Stomach (tissue), 9 donors: ENCODE measurements around the gene SLC6A12. TPM values are rescaled to one million over a fixed set of nuclear protein-coding genes. Genes with fewer than 3 reads are reported as not detected.

Experiments
- DNase-seq, 2 donors: peaks; one replicate each; pipeline versions ENCODE4 v3.0.0 to v3.0.0-alpha.2; 2013 to 2019
- H3K27ac ChIP-seq, 5 donors: fragments of 200-600 bp in 4 of 5; sonication (generic) in 4 of 5; one replicate each; pipeline ENCODE4 v1.5.1; 2013 to 2019; ENCODE audit warnings: mild to moderate bottlenecking in 1 of 5, moderate library complexity in 1 of 5
- H3K27me3 ChIP-seq, 3 donors: fragments of 200-600 bp; sonication (generic); one replicate each; pipeline ENCODE4 v1.5.1; 2017 to 2019; ENCODE audit warnings: mixed run types in 1 of 3
- H3K36me3 ChIP-seq, 4 donors: fragments of 200-600 bp; sonication (generic); 1 replicate in 3 of 4; 2 replicates in 1 of 4; pipeline ENCODE4 v1.5.1; 2016 to 2019
- H3K4me1 ChIP-seq, 4 donors: fragments of 200-600 bp; sonication (generic); one replicate each; pipeline ENCODE4 v1.5.1; 2016 to 2019
- H3K4me3 ChIP-seq, 4 donors: fragments of 200-600 bp; sonication (generic) in 3 of 4; one replicate each; pipeline ENCODE4 v1.5.1; 2016 to 2019; ENCODE audit warnings: mild to moderate bottlenecking in 1 of 4
- H3K9me3 ChIP-seq, 4 donors: fragments of 200-600 bp; sonication (generic); one replicate each; pipeline ENCODE4 v1.5.1; 2016 to 2019
- CTCF ChIP-seq, 7 experiments: fragments of 450-650 bp in 4 of 7; fragments of 200-600 bp in 3 of 7; sonication (generic) in 3 of 7; IDR thresholded peaks; one replicate each; pipeline ENCODE4 v1.5.1; 2016 to 2019; ENCODE audit warnings: antibody characterized with exemption in 7 of 7, control low read depth in 2 of 7, mild to moderate bottlenecking in 1 of 7
- EP300 ChIP-seq: sonication (generic); formaldehyde crosslinking; IDR thresholded peaks from one replicate; pipeline ENCODE4 v1.6.1; 2017; ENCODE audit warnings: antibody characterized with exemption
- POLR2A ChIP-seq, 4 donors: fragments of 450-650 bp; IDR thresholded peaks; one replicate each; pipeline ENCODE4 v1.6.1; 2016; ENCODE audit warnings: antibody characterized with exemption in 4 of 4, control low read depth in 2 of 4, mild to moderate bottlenecking in 1 of 4, moderate library complexity in 1 of 4
- POLR2AphosphoS5 ChIP-seq, 3 donors: sonication (generic); formaldehyde crosslinking; IDR thresholded peaks; one replicate each; pipeline ENCODE4 v1.6.1; 2016; ENCODE audit warnings: antibody characterized with exemption in 3 of 3
- WGBS, 5 donors: extraction: QIAGEN DNeasy Blood & Tissue Kit in 3 of 5; methylation state at CpG; one replicate each; pipeline versions ENCODE4 v1.1.5 to v1.1.7; 2013 to 2018; 5-methylcytosine and 5-hydroxymethylcytosine counted together
- intact Hi-C: fragments of 100-400 bp; cut with DNase I; formaldehyde crosslinking; loops from one replicate; pipeline ENCODE4 v1.15.1; 2023; ENCODE audit warnings: low total_unique reads
- polyA plus RNA-seq, 3 donors: library from polyadenylated mRNA; stranded (reverse); fragments of 200-250 nt; gene quantifications; one replicate each; pipeline ENCODE4 v1.2.3, GENCODE V29; 2013
- total RNA-seq, 5 donors: library from RNA; depleted of rRNA; stranded (reverse); fragments of >200 nt; gene quantifications; one replicate each; pipeline versions ENCODE4 v1.1.0 to v1.2.3, GENCODE V29; 2014 to 2016
- donor health status: healthy with polysubstance abuse.
- donor health status: Bipolar disorder and iron deficiency.
- donor health status: healthy.

Gene SLC6A12
- total and polyA plus RNA-seq, 8 donors = 0.05 to 1.7 (median 0.19) TPM; not detected in 5

- H3K9me3 ChIP-seq = no peaks in the 10 kb centered on the region
- no peak for DNase-seq
- peaks cover 0 to 78% (median 14%) of the 10 kb centered on the region in 3 donors for H3K27me3 ChIP-seq
- H3K4me3 ChIP-seq = no peak overlapping the region
- H3K4me1 ChIP-seq = no peaks in the 10 kb centered on the region
- intact Hi-C loops = no loop called here
- H3K36me3 ChIP-seq = no peaks in the 10 kb centered on the region
- TF ChIP-seq POLR2AphosphoS5 (IDR thresholded peaks at IDR 0.05) (no peak), EP300 (no peak), CTCF (IDR thresholded peaks at IDR 0.05) (no peak), POLR2A (IDR thresholded peaks at IDR 0.05) (no peak)
- 57 to 73% (median 65%) methylated on average over 14 of the region's 14 CpGs for WGBS, 5 donors
- H3K27ac ChIP-seq = no peak overlapping the region
These were observed 43.8 kb upstream of the SLC6A12 start for GRCh38 chr12:257521-258321.

- peaks cover 0 to 71% (median 10%) of the 10 kb centered on the region in 3 donors for H3K27me3 ChIP-seq
- intact Hi-C loops = no loop called here
- H3K27ac ChIP-seq = no peak overlapping the region
- no peaks in the 10 kb centered on the region for H3K9me3 ChIP-seq
- no peak for DNase-seq
- WGBS, 5 donors = 69 to 81% (median 79%) methylated on average over 3 of the region's 3 CpGs
- H3K36me3 ChIP-seq = no peaks in the 10 kb centered on the region
- H3K4me3 ChIP-seq = no peak overlapping the region
- TF ChIP-seq POLR2A (IDR thresholded peaks at IDR 0.05) = no peak
- no peak for TF ChIP-seq POLR2AphosphoS5 (IDR thresholded peaks at IDR 0.05)
- TF ChIP-seq CTCF (IDR thresholded peaks at IDR 0.05) = no peak
- TF ChIP-seq EP300 = no peak
- H3K4me1 ChIP-seq = no peaks in the 10 kb centered on the region
These were observed 43.0 kb upstream of the SLC6A12 start for GRCh38 chr12:256958-257357.

GRCh38 chr12:256225-256624 lies 42.3 kb upstream of the SLC6A12 start:
- WGBS, 5 donors = 88 to 93% (median 90%) methylated on average over 6 of the region's 6 CpGs
- no peak for TF ChIP-seq POLR2A (IDR thresholded peaks at IDR 0.05)
- TF ChIP-seq POLR2AphosphoS5 (IDR thresholded peaks at IDR 0.05) = no peak
- TF ChIP-seq CTCF (IDR thresholded peaks at IDR 0.05) = no peak
- TF ChIP-seq EP300 = no peak

GRCh38 chr12:254912-255311 lies 41.0 kb upstream of the SLC6A12 start:
- H3K4me1 ChIP-seq = no peaks in the 10 kb centered on the region
- TF ChIP-seq POLR2A (IDR thresholded peaks at IDR 0.05) (no peak), POLR2AphosphoS5 (IDR thresholded peaks at IDR 0.05) (no peak), EP300 (no peak), CTCF (IDR thresholded peaks at IDR 0.05) (no peak)
- no peak overlapping the region for H3K4me3 ChIP-seq
- no peak for DNase-seq
- intact Hi-C loops = no loop called here
- H3K36me3 ChIP-seq = no peaks in the 10 kb centered on the region
- no peaks in the 10 kb centered on the region for H3K9me3 ChIP-seq
- WGBS, 5 donors = 83 to 92% (median 86%) methylated on average over 9 of the region's 9 CpGs
- no peak overlapping the region for H3K27ac ChIP-seq
- H3K27me3 ChIP-seq = peaks cover 0 to 57% (median 6%) of the 10 kb centered on the region in 3 donors

More at GRCh38 chr12:256225-256624, 42.3 kb upstream of the SLC6A12 start:
- intact Hi-C loops = no loop called here
- H3K4me1 ChIP-seq = no peaks in the 10 kb centered on the region
- DNase-seq = no peak
- peaks cover 0 to 63% (median 10%) of the 10 kb centered on the region in 3 donors for H3K27me3 ChIP-seq
- no peak overlapping the region for H3K27ac ChIP-seq
- H3K36me3 ChIP-seq = no peaks in the 10 kb centered on the region
- H3K4me3 ChIP-seq = no peak overlapping the region
- H3K9me3 ChIP-seq = no peaks in the 10 kb centered on the region
